Measurements from ENCODE around the gene FSHR. TPM values are rescaled to one million over a fixed set of nuclear protein-coding genes. Genes with fewer than 3 reads are reported as not detected.

Gene FSHR
- total RNA-seq, 1 experiment from 2014 or later = not detected

DNA sequence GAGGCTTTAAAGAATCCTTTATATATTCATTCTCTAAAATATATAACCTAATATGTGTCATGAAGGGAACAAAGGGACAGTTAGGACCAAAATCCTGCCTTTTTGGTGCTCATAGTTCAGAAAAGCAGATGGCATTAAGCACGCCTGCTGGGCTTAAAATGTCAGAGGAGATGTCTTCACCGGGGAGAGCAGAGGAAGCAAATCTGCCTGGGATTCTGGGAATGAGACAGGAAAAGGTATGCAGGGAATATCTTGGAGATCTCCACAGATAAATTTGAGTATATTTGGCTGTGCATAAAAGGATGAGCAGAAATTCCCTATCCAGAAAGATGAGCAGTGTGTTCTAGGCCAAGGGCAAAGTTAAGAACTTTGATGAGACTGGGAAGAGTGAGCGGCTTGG, 45.5 kb downstream of the FSHR start:
- H2AFZ ChIP-seq (ENCODE audit: low read length) = no peak overlapping the region
- no peaks in the 10 kb centered on the region for H3K27me3 ChIP-seq (ENCODE audit: low read length)
- H3K4me2 ChIP-seq (ENCODE audit: low read depth, low read length, poor library complexity, severe bottlenecking) = no peak overlapping the region
- no peak overlapping the region for H3K4me3 ChIP-seq (ENCODE audit: low read length)
- H3K36me3 ChIP-seq (ENCODE audit: insufficient read depth, low read length) = no peaks in the 10 kb centered on the region
- no peaks in the 10 kb centered on the region for H3K4me1 ChIP-seq (ENCODE audit: low read length)
- H3K79me2 ChIP-seq (ENCODE audit: low read length) = no peaks in the 10 kb centered on the region
- no peak overlapping the region for H3K9ac ChIP-seq (ENCODE audit: low read length)
- no peak overlapping the region for H3K27ac ChIP-seq (ENCODE audit: low read length)
- H3K9me3 ChIP-seq (ENCODE audit: low read length) = no peaks in the 10 kb centered on the region
- no peaks in the 10 kb centered on the region for H3K9me2 ChIP-seq (replicated peaks; ENCODE audit: insufficient read depth, low read length)
- no peak for DNase-seq
- H4K20me1 ChIP-seq (ENCODE audit: insufficient read depth, low read depth, low read length) = no peaks in the 10 kb centered on the region

DNA sequence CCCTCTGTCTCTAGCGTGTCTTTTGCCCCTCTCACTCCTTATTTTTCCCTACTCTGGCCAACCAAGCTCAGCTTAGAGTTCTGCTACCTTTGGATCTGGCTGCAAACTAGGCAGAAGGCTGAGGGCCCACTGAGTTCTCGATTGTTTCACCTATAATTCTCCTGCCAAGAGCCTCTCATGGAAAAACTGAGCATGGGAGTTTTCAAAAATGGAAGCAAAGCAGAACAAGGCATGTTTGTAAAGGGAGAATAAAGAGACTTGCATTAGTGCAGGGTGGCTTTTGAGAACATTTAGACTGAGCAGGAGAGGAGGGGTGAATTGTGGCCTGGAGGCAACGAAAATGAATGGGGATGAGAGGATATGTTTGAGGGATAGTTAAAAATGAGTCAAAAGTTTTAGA, 45.9 kb downstream of the FSHR start:
- H3K4me1 ChIP-seq (ENCODE audit: low read length) = no peaks in the 10 kb centered on the region
- no peaks in the 10 kb centered on the region for H3K9me2 ChIP-seq (replicated peaks; ENCODE audit: insufficient read depth, low read length)
- no peak overlapping the region for H3K4me2 ChIP-seq (ENCODE audit: low read depth, low read length, poor library complexity, severe bottlenecking)
- no peaks in the 10 kb centered on the region for H3K27me3 ChIP-seq (ENCODE audit: low read length)
- no peak overlapping the region for H3K9ac ChIP-seq (ENCODE audit: low read length)
- no peak overlapping the region for H2AFZ ChIP-seq (ENCODE audit: low read length)
- H3K4me3 ChIP-seq (ENCODE audit: low read length) = no peak overlapping the region
- no peak for DNase-seq
- H3K27ac ChIP-seq (ENCODE audit: low read length) = no peak overlapping the region
- no peaks in the 10 kb centered on the region for H3K36me3 ChIP-seq (ENCODE audit: insufficient read depth, low read length)
- no peaks in the 10 kb centered on the region for H3K79me2 ChIP-seq (ENCODE audit: low read length)
- no peaks in the 10 kb centered on the region for H3K9me3 ChIP-seq (ENCODE audit: low read length)
- H4K20me1 ChIP-seq (ENCODE audit: insufficient read depth, low read depth, low read length) = no peaks in the 10 kb centered on the region

DNA sequence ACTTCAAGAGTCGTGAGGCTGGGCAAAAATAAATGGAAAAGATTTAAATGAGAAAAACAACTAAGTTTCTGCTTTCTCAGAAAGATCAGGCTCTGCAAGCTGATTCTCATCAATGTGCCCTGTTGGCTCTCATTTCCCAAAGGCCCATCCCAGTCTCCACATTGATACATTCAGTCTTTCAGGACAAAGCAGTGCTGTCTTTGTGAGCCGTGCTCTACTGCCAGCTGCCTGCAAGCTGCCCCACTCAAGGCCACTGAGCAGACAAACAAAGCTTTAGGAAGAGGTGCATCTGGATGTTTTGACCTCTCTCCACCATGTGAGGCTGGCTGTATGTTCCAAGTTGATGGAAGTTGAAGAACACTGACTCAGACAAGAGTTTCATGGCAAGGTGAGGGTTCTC, 48.8 kb downstream of the FSHR start:
- H3K9me2 ChIP-seq (replicated peaks; ENCODE audit: insufficient read depth, low read length) = no peaks in the 10 kb centered on the region
- H3K27me3 ChIP-seq (ENCODE audit: low read length) = no peaks in the 10 kb centered on the region
- no peak overlapping the region for H2AFZ ChIP-seq (ENCODE audit: low read length)
- DNase-seq = no peak
- H3K4me2 ChIP-seq (ENCODE audit: low read depth, low read length, poor library complexity, severe bottlenecking) = no peak overlapping the region
- H3K36me3 ChIP-seq (ENCODE audit: insufficient read depth, low read length) = no peaks in the 10 kb centered on the region
- no peaks in the 10 kb centered on the region for H3K9me3 ChIP-seq (ENCODE audit: low read length)
- no peaks in the 10 kb centered on the region for H3K79me2 ChIP-seq (ENCODE audit: low read length)
- H3K9ac ChIP-seq (ENCODE audit: low read length) = no peak overlapping the region
- no peak overlapping the region for H3K27ac ChIP-seq (ENCODE audit: low read length)
- no peaks in the 10 kb centered on the region for H4K20me1 ChIP-seq (ENCODE audit: insufficient read depth, low read depth, low read length)
- H3K4me3 ChIP-seq (ENCODE audit: low read length) = no peak overlapping the region
- no peaks in the 10 kb centered on the region for H3K4me1 ChIP-seq (ENCODE audit: low read length)

DNA sequence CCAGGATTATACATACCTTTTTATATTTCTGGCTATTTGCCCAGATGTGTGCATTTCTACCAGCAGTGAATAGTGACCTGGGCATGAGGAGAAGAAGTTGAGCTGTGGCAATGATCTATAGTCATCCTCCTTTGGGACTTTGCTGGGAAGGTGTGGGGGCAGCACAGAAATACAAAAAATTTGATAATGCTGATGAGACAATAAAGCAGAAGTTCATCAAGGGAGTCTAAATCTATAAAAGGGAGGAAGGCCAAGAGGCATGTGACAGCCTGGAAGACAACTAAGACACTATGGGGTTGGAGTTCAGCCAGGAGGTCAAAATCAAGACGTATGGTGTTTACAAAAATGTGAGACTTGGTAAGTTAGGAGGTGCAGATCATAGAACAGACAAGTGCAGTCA, 52.2 kb downstream of the FSHR start:
- H3K27ac ChIP-seq (ENCODE audit: low read length) = no peak overlapping the region
- H3K4me2 ChIP-seq (ENCODE audit: low read depth, low read length, poor library complexity, severe bottlenecking) = no peak overlapping the region
- H3K27me3 ChIP-seq (ENCODE audit: low read length) = no peaks in the 10 kb centered on the region
- no peaks in the 10 kb centered on the region for H4K20me1 ChIP-seq (ENCODE audit: insufficient read depth, low read depth, low read length)
- H3K9ac ChIP-seq (ENCODE audit: low read length) = no peak overlapping the region
- no peaks in the 10 kb centered on the region for H3K4me1 ChIP-seq (ENCODE audit: low read length)
- H3K9me3 ChIP-seq (ENCODE audit: low read length) = no peaks in the 10 kb centered on the region
- H3K4me3 ChIP-seq (ENCODE audit: low read length) = no peak overlapping the region
- no peaks in the 10 kb centered on the region for H3K36me3 ChIP-seq (ENCODE audit: insufficient read depth, low read length)
- no peak for DNase-seq
- no peak overlapping the region for H2AFZ ChIP-seq (ENCODE audit: low read length)
- H3K79me2 ChIP-seq (ENCODE audit: low read length) = no peaks in the 10 kb centered on the region
- no peaks in the 10 kb centered on the region for H3K9me2 ChIP-seq (replicated peaks; ENCODE audit: insufficient read depth, low read length)

DNA sequence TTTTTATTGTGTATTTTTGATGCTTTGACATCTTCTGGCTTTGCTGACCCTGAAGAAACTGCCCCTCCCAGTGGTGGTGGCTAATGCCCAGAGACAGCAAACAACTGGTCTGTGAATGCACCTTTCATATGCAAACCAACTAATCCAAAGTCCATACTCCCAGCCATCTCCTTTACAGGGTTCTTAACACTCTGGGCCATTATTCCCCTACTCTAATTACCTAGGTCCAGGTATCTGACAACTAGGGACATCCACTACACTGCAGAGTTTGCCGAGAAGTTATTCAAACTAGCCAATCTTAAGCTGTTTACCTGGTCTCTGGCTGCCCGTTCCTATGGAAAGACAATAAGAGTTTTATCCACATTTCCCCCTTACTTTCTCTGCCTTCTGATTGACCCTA, 73.6 kb downstream of the FSHR start:
- no peak overlapping the region for H3K4me2 ChIP-seq (ENCODE audit: low read depth, low read length, poor library complexity, severe bottlenecking)
- no peaks in the 10 kb centered on the region for H4K20me1 ChIP-seq (ENCODE audit: insufficient read depth, low read depth, low read length)
- H3K4me1 ChIP-seq (ENCODE audit: low read length) = no peaks in the 10 kb centered on the region
- H2AFZ ChIP-seq (ENCODE audit: low read length) = no peak overlapping the region
- no peak overlapping the region for H3K9ac ChIP-seq (ENCODE audit: low read length)
- H3K9me2 ChIP-seq (replicated peaks; ENCODE audit: insufficient read depth, low read length) = no peaks in the 10 kb centered on the region
- H3K4me3 ChIP-seq (ENCODE audit: low read length) = no peak overlapping the region
- DNase-seq = no peak
- no peaks in the 10 kb centered on the region for H3K9me3 ChIP-seq (ENCODE audit: low read length)
- H3K27ac ChIP-seq (ENCODE audit: low read length) = no peak overlapping the region
- H3K27me3 ChIP-seq (ENCODE audit: low read length) = no peaks in the 10 kb centered on the region
- H3K79me2 ChIP-seq (ENCODE audit: low read length) = no peaks in the 10 kb centered on the region
- no peaks in the 10 kb centered on the region for H3K36me3 ChIP-seq (ENCODE audit: insufficient read depth, low read length)

DNA sequence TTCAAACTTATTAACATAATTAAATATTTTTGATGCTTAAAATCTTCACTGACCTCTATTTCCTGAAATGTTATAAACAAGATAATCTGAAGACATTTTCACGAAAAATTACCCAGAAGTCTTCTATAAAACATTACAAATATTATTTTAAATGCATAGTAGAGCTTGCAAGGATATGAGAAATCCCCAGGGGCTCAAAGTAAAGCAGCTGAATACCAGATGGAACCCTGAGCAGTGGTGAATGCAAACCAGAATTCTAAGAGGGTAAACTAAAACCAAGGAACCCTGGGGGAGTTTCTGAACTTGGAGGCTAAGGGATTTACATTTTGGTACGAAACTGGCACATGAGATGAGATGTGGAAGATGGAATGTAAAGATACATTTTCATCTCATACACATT, 83.6 kb downstream of the FSHR start:
- H3K79me2 ChIP-seq (ENCODE audit: low read length) = no peaks in the 10 kb centered on the region
- H3K27ac ChIP-seq (ENCODE audit: low read length) = no peak overlapping the region
- no peak overlapping the region for H3K9ac ChIP-seq (ENCODE audit: low read length)
- H3K27me3 ChIP-seq (ENCODE audit: low read length) = no peaks in the 10 kb centered on the region
- H3K9me2 ChIP-seq (replicated peaks; ENCODE audit: insufficient read depth, low read length) = peaks cover 5% of the 10 kb centered on the region; the same call in 1 of the 2 replicates
- H3K9me3 ChIP-seq (ENCODE audit: low read length) = no peaks in the 10 kb centered on the region
- DNase-seq = no peak
- H3K4me1 ChIP-seq (ENCODE audit: low read length) = no peaks in the 10 kb centered on the region
- no peak overlapping the region for H2AFZ ChIP-seq (ENCODE audit: low read length)
- H4K20me1 ChIP-seq (ENCODE audit: insufficient read depth, low read depth, low read length) = no peaks in the 10 kb centered on the region
- no peak overlapping the region for H3K4me2 ChIP-seq (ENCODE audit: low read depth, low read length, poor library complexity, severe bottlenecking)
- no peak overlapping the region for H3K4me3 ChIP-seq (ENCODE audit: low read length)
- H3K36me3 ChIP-seq (ENCODE audit: insufficient read depth, low read length) = no peaks in the 10 kb centered on the region

DNA sequence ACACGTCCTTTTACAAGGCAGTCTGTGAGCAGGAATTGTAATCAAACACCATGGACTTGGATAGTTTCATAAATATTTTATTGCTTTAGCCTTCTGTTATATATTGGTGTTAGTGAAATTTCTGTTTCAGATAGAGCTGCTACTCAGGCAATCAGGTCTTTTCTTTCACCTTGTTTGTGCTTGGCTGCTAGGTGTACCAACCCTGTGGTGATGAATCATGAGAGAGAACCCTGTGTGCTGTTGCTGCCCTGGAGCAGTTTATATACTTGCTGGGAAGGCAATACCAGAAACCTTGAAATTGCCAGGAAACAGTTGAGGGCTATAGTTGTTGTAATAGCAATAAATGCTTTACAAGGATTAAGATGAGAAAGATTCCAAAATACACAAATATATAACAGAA, 84.5 kb downstream of the FSHR start:
- Histone ChIP-seq H4K20me1 (ENCODE audit: insufficient read depth, low read depth, low read length) (no peaks in the 10 kb centered on the region), H3K9me2 (replicated peaks; ENCODE audit: insufficient read depth, low read length) (peaks cover 5% of the 10 kb centered on the region; the same call in 1 of the 2 replicates), H2AFZ (ENCODE audit: low read length) (no peak overlapping the region), H3K9ac (ENCODE audit: low read length) (no peak overlapping the region), H3K27me3 (ENCODE audit: low read length) (no peaks in the 10 kb centered on the region), H3K9me3 (ENCODE audit: low read length) (no peaks in the 10 kb centered on the region), H3K4me1 (ENCODE audit: low read length) (no peaks in the 10 kb centered on the region), H3K4me2 (ENCODE audit: low read depth, low read length, poor library complexity, severe bottlenecking) (no peak overlapping the region), H3K27ac (ENCODE audit: low read length) (no peak overlapping the region), H3K79me2 (ENCODE audit: low read length) (no peaks in the 10 kb centered on the region), H3K36me3 (ENCODE audit: insufficient read depth, low read length) (no peaks in the 10 kb centered on the region), H3K4me3 (ENCODE audit: low read length) (no peak overlapping the region)
- no peak for DNase-seq

DNA sequence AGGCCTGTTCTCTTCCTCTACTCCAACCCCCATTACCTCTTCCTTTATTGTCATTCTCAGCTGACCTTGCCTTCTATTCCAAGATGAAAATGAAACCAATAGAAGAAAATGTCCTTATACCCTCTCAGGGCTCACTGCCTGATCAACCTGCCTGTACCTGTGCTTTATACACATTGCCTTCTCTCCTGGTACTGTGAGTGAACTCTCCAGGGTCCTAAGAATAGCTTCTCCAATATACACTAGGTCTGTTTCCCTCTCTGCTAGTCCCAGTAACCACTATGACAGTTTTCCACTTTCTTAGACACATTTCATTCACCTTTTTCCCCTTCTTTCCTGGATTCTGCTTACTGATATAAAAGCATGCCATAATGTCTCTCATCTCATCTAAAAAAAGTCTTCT, 85.7 kb downstream of the FSHR start:
- no peak overlapping the region for H2AFZ ChIP-seq (ENCODE audit: low read length)
- no peaks in the 10 kb centered on the region for H3K27me3 ChIP-seq (ENCODE audit: low read length)
- DNase-seq = no peak

DNA sequence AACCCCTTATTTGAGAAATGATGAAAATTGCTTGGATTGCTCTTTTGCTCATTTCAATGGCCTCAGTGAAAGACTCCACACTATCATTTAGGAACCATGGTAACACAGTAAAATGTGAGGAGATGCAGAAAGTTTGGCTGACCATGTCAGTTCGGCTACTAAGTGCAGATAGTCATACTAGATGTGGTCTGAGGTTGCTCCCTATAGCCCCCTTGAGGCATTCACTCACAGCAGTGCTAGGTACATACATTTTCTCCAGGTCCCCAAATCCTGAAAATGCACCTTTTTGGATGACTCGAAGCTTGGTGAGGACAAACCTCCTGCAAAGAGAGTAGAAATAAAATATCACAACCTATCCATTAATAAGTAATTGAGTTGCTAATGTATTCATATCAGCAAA, 86.3 kb downstream of the FSHR start:
- Histone ChIP-seq H3K9me3 (ENCODE audit: low read length) (no peaks in the 10 kb centered on the region), H3K4me3 (ENCODE audit: low read length) (no peak overlapping the region), H3K79me2 (ENCODE audit: low read length) (no peaks in the 10 kb centered on the region), H3K4me1 (ENCODE audit: low read length) (no peaks in the 10 kb centered on the region), H2AFZ (ENCODE audit: low read length) (no peak overlapping the region), H3K4me2 (ENCODE audit: low read depth, low read length, poor library complexity, severe bottlenecking) (no peak overlapping the region), H3K36me3 (ENCODE audit: insufficient read depth, low read length) (no peaks in the 10 kb centered on the region), H3K9ac (ENCODE audit: low read length) (no peak overlapping the region), H4K20me1 (ENCODE audit: insufficient read depth, low read depth, low read length) (no peaks in the 10 kb centered on the region), H3K9me2 (replicated peaks; ENCODE audit: insufficient read depth, low read length) (peaks cover 5% of the 10 kb centered on the region; the same call in 1 of the 2 replicates), H3K27ac (ENCODE audit: low read length) (no peak overlapping the region), H3K27me3 (ENCODE audit: low read length) (no peaks in the 10 kb centered on the region)
- no peak for DNase-seq

More for the DNA sequence above, 85.7 kb downstream of the FSHR start:
- Histone ChIP-seq H3K79me2 (ENCODE audit: low read length) (no peaks in the 10 kb centered on the region), H3K36me3 (ENCODE audit: insufficient read depth, low read length) (no peaks in the 10 kb centered on the region), H3K9me2 (replicated peaks; ENCODE audit: insufficient read depth, low read length) (peaks cover 5% of the 10 kb centered on the region; the same call in 1 of the 2 replicates), H3K9ac (ENCODE audit: low read length) (no peak overlapping the region), H3K4me1 (ENCODE audit: low read length) (no peaks in the 10 kb centered on the region), H3K9me3 (ENCODE audit: low read length) (no peaks in the 10 kb centered on the region), H3K4me2 (ENCODE audit: low read depth, low read length, poor library complexity, severe bottlenecking) (no peak overlapping the region), H3K27ac (ENCODE audit: low read length) (no peak overlapping the region), H3K4me3 (ENCODE audit: low read length) (no peak overlapping the region), H4K20me1 (ENCODE audit: insufficient read depth, low read depth, low read length) (no peaks in the 10 kb centered on the region)

Data from Karpas-422 (cell line).